Panc1 (cell line): Measurements from ENCODE around the gene MMP11. TPM values are rescaled to one million over a fixed set of nuclear protein-coding genes. Genes with fewer than 3 reads are reported as not detected.
A peak's percentile ranks its signal among the peaks of the same experiment; 100 is the strongest.

ENCODE experiments used
- ATAC-seq: fragments of 200-7000 bp; cut with Tn5 transposase; 2 replicates; pipeline ENCODE4 v1.9.1; 2020; ENCODE audit warnings: mild to moderate bottlenecking, moderate library complexity
- BruUV-seq: library from RNA; stranded (reverse); fragments of 400-500 nt; replicated peaks from 2 replicates; lab custom pipeline; 2021; lab: Mats Ljungman, UMichigan
- CTCF ChIA-PET: fragments of 300-600 bp; sonication (Branson Sonifier 250); formaldehyde crosslinking; loops from one replicate; lab custom pipeline; 2022; ENCODE audit warnings: antibody characterized with exemption; lab: Charles Lee
- POLR2A ChIA-PET: fragments of 300-600 bp; sonication (Branson Sonifier 250); formaldehyde crosslinking; loops from one replicate; lab custom pipeline; 2022; ENCODE audit warnings: antibody characterized with exemption; lab: Charles Lee
- DNase-seq: peaks from one replicate; pipeline ENCODE4 v3.0.0-alpha.2; 2010; ENCODE audit warnings: low read depth, low spot score
- H3K27ac ChIP-seq: 2 replicates; pipeline ENCODE4 v1.5.1; 2011; ENCODE audit warnings: mild to moderate bottlenecking, low read length, inconsistent platforms
- H3K27me3 ChIP-seq: fragments of 200-500 bp; sonication (Bioruptor generic); 2 replicates; pipeline ENCODE4 v1.6.0; 2014; ENCODE audit warnings: low read length, inconsistent platforms; ENCODE audit not compliant: control insufficient read depth, insufficient read depth
- H3K36me3 ChIP-seq: fragments of 200-500 bp; sonication (Bioruptor generic); 2 replicates; pipeline ENCODE4 v1.5.1; 2014; ENCODE audit warnings: inconsistent platforms, mild to moderate bottlenecking, low read length, moderate library complexity; ENCODE audit not compliant: control insufficient read depth, insufficient read depth
- H3K4me1 ChIP-seq: 2 replicates; pipeline ENCODE4 v1.5.1; 2011; ENCODE audit warnings: inconsistent platforms, mild to moderate bottlenecking, low read length, moderate library complexity; ENCODE audit not compliant: control insufficient read depth, insufficient read depth
- H3K4me3 ChIP-seq, 2 experiments: 2 replicates each; pipeline ENCODE4 v1.5.1; 2011 to 2012; ENCODE audit warnings: low read depth in 2 of 2, low read length in 2 of 2, mild to moderate bottlenecking in 2 of 2, inconsistent platforms in 1 of 2, moderate library complexity in 1 of 2
- H3K9me3 ChIP-seq: fragments of 200-500 bp; sonication (Bioruptor generic); 2 replicates; pipeline ENCODE4 v1.5.1; 2014; ENCODE audit warnings: low read depth, mild to moderate bottlenecking, inconsistent platforms, low read length, moderate library complexity; ENCODE audit not compliant: control insufficient read depth, insufficient read depth
- POLR2AphosphoS5 ChIP-seq: IDR thresholded peaks from 2 replicates; pipeline ENCODE4 v1.6.1; 2012; ENCODE audit warnings: mild to moderate bottlenecking, low read depth, low read length, moderate library complexity
- REST ChIP-seq, 2 experiments: IDR thresholded peaks; 2 replicates each; pipeline ENCODE4 v1.6.1; 2011 to 2012; ENCODE audit warnings: low read depth in 2 of 2, control low read depth in 1 of 2, low read length in 1 of 2, mild to moderate bottlenecking in 1 of 2, moderate library complexity in 1 of 2; ENCODE audit not compliant: insufficient read depth in 1 of 2
- SIN3A ChIP-seq: IDR thresholded peaks from 2 replicates; pipeline ENCODE4 v1.6.1; 2012; ENCODE audit warnings: low read depth, mild to moderate bottlenecking, low read length, moderate library complexity, borderline replicate concordance; ENCODE audit not compliant: insufficient read depth
- TCF7L2 ChIP-seq: IDR thresholded peaks from 2 replicates; pipeline ENCODE4 v1.6.1; 2011; ENCODE audit warnings: mild to moderate bottlenecking, low read depth, low read length, inconsistent platforms
- in situ Hi-C: cut with HindIII; loops from 2 replicates; pipeline ENCODE4 v1.10.0; 2016; ENCODE audit warnings: low sequenced_read_pairs, low pct_unique_long_range_greater_than_20kb
- intact Hi-C: fragments of 100-400 bp; cut with micrococcal nuclease; formaldehyde crosslinking; loops from one replicate; pipeline ENCODE4 v1.10.0; 2022; ENCODE audit not compliant: unreplicated experiment
- total RNA-seq: library from RNA; stranded (reverse); gene quantifications from one replicate; pipeline ENCODE4 v1.2.1, GENCODE V29; 2021; ENCODE audit not compliant: unreplicated experiment
- TF ChIP-seq, protein P1 (sequence below): fragments of 450-650 bp; IDR thresholded peaks from 2 replicates; pipeline ENCODE4 v1.5.1; 2017; ENCODE audit warnings: mild to moderate bottlenecking

The MMP11 gene
- total RNA-seq, 1 experiment from 2014 or later = 3.0 TPM

DNA sequence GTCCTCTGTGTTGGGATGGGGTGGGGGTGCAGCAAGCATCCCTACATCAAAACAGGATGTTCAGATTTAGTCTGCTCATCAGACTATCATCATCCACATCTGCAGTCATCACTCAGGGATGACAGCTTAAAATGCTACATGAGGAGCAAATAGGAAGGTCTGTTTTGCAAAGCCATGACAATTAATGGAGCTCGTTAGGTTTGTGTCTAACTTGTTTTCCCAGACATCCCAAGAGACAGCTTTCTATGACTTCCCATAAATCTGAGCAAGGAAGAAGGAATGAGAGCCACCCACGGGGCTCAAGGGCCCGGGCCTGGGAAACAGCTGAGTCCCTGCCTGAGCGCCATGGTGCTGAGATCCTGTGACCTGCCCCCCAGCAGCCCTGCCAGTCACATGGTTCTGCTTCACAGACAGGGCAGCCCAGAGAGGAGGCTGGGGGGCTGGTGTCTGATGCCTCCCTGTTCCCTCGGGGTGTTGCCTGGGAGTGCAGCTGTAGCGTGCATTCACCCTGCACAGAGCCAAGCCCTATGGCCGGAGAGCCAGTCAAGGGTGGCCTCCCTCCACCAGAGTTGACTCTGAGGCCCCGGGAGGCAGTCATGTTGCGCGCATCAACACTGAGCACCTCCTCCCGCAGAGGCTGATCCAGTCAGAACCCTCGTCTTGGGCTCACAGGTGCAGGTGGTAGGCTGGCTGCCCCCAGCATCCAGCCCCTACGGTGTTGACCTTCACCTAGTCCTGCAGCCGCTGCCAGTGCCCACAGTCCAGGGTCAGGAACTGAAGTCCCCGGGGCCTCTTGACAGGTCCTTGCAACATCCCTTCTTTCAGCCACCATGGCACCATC, 54.1 kb downstream of the MMP11 start:
- POLR2A ChIA-PET = no interaction called here
- no peak overlapping the region for H3K27ac ChIP-seq
- H3K9me3 ChIP-seq = no peaks in the 10 kb centered on the region
- no TSS peak for BruUV-seq
- DNase-seq (no peak), ATAC-seq (no peak)
- no peaks in the 10 kb centered on the region for H3K27me3 ChIP-seq
- H3K4me3 ChIP-seq = no peak overlapping the region
- H3K4me1 ChIP-seq = no peaks in the 10 kb centered on the region
- no peaks in the 10 kb centered on the region for H3K36me3 ChIP-seq
- CTCF ChIA-PET = no interaction called here
- TF ChIP-seq TCF7L2 (no peak), SIN3A (no peak), POLR2AphosphoS5 (no peak)
- intact Hi-C loops = no loop called here
- in situ Hi-C loops = no loop called here

DNA sequence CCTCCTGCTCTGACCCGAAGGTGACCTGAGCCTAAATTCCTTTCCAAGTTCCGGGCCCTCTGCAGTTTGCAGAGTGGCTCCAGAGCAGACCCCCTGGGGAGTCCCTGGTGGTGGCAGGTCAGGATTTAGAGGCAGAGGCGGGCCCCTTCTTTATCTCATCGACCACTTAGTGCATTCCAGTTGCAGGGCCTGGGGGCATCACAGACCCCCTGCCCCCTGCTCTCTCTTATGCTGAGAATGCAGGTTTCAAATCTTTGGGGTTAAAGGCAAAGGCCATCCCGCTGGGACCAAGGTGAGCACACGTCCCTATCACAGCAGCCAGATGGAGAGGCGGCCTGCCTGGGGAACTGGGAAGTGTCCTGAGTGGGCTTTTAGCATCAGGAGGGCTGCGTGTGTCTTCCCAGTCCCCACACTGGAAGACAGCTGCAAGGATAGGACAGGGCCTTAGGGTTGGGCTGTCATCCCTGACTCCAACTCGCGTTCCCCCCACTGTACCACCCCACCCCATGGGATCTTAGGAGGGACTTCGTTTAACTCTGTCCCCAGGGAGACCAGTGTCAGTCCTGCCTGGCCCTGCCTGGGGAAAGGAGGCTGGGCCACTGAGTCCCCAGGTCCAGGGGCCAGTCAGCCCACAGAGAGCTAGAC, 54.8 kb downstream of the MMP11 start:
- no peak overlapping the region for H3K27ac ChIP-seq

GRCh38 chr22:23828800-23829680, 56.4 kb downstream of the MMP11 start:
- ATAC-seq (no peak), DNase-seq (no peak)
- Histone ChIP-seq H3K27ac (no peak overlapping the region), H3K36me3 (no peaks in the 10 kb centered on the region), H3K4me3 (no peak overlapping the region), H3K27me3 (no peaks in the 10 kb centered on the region), H3K4me1 (no peaks in the 10 kb centered on the region), H3K9me3 (no peaks in the 10 kb centered on the region)
- TSS peak; percentile 41 for BruUV-seq
- ChIA-PET POLR2A (no interaction called here), CTCF (no interaction called here)
- intact Hi-C loops = no loop called here
- TF ChIP-seq POLR2AphosphoS5 (no peak), REST (IDR thresholded peaks at IDR 0.05; ENCODE audit: insufficient read depth in 1 of 2, low read depth in 2 of 2, low read length in 1 of 2) (no peak), TCF7L2 (no peak), SIN3A (no peak)
- TF ChIP-seq, protein P1, sequence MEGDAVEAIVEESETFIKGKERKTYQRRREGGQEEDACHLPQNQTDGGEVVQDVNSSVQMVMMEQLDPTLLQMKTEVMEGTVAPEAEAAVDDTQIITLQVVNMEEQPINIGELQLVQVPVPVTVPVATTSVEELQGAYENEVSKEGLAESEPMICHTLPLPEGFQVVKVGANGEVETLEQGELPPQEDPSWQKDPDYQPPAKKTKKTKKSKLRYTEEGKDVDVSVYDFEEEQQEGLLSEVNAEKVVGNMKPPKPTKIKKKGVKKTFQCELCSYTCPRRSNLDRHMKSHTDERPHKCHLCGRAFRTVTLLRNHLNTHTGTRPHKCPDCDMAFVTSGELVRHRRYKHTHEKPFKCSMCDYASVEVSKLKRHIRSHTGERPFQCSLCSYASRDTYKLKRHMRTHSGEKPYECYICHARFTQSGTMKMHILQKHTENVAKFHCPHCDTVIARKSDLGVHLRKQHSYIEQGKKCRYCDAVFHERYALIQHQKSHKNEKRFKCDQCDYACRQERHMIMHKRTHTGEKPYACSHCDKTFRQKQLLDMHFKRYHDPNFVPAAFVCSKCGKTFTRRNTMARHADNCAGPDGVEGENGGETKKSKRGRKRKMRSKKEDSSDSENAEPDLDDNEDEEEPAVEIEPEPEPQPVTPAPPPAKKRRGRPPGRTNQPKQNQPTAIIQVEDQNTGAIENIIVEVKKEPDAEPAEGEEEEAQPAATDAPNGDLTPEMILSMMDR = no peak
- in situ Hi-C loops = no loop called here

More for the DNA sequence above, 54.8 kb downstream of the MMP11 start:
- BruUV-seq = no TSS peak
- no peaks in the 10 kb centered on the region for H3K36me3 ChIP-seq
- DNase-seq = no peak
- no peaks in the 10 kb centered on the region for H3K9me3 ChIP-seq
- intact Hi-C loops (no loop called here), in situ Hi-C loops (no loop called here)
- no peaks in the 10 kb centered on the region for H3K4me1 ChIP-seq
- ChIA-PET CTCF (no interaction called here), POLR2A (no interaction called here)
- no peaks in the 10 kb centered on the region for H3K27me3 ChIP-seq
- ATAC-seq = no peak
- TF ChIP-seq SIN3A (no peak), POLR2AphosphoS5 (no peak)
- no peak overlapping the region for H3K4me3 ChIP-seq
